Ovary (tissue), 3 donors: ENCODE results near the gene RASA4B.

Source experiments
- CTCF ChIP-seq, 3 donors: fragments of 450-650 bp in 2 of 3; fragments of 200-600 bp in 1 of 3; IDR thresholded peaks; one replicate each; pipeline versions ENCODE4 v1.5.1 to v1.8.0; 2016 to 2022; ENCODE audit warnings: antibody characterized with exemption in 3 of 3, mild to moderate bottlenecking in 1 of 3
- POLR2A ChIP-seq: fragments of 450-650 bp; IDR thresholded peaks from one replicate; pipeline ENCODE4 v1.6.1; 2017; ENCODE audit warnings: antibody characterized with exemption, mild to moderate bottlenecking, moderate library complexity
- donor health status: DM: no; HTN: no; CAD: no.

GRCh38 chr7:102452451-102452850 lies 65.1 kb downstream of the RASA4B start:
- TF ChIP-seq POLR2A, result no peak
- no peak for TF ChIP-seq CTCF (IDR thresholded peaks at IDR 0.05)
